ENCODE measurements around the gene IFI35. TPM values are rescaled to one million over a fixed set of nuclear protein-coding genes. Genes with fewer than 3 reads are reported as not detected.

The IFI35 gene
- total and polyA plus RNA-seq, 9 of the 15 experiments (the other 6 are each of a cell fraction or from before 2014, with no cell fraction given), result 4.4 to 13.1 (median 10.2) TPM

- TF ChIP-seq ZNF280B (CRISPR knock-in tag; IDR thresholded peaks at IDR 0.05), result no peak
- no peak for TF ChIP-seq PURB (CRISPR knock-in tag; IDR thresholded peaks at IDR 0.05; ENCODE audit: low read depth)
- TF ChIP-seq, protein P1, sequence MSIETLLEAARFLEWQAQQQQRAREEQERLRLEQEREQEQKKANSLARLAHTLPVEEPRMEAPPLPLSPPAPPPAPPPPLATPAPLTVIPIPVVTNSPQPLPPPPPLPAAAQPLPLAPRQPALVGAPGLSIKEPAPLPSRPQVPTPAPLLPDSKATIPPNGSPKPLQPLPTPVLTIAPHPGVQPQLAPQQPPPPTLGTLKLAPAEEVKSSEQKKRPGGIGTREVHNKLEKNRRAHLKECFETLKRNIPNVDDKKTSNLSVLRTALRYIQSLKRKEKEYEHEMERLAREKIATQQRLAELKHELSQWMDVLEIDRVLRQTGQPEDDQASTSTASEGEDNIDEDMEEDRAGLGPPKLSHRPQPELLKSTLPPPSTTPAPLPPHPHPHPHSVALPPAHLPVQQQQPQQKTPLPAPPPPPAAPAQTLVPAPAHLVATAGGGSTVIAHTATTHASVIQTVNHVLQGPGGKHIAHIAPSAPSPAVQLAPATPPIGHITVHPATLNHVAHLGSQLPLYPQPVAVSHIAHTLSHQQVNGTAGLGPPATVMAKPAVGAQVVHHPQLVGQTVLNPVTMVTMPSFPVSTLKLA (conservative IDR thresholded peaks at IDR 0.05), result peak in 1 of 2 experiments; percentile 61; a peak in 2 of 4 replicates
- no peak for TF ChIP-seq ZSCAN32 (CRISPR knock-in tag; IDR thresholded peaks at IDR 0.05)
- peak in 1 of 2 experiments; percentile 79; a peak in 1 of 4 replicates for TF ChIP-seq ETV6 (IDR thresholded peaks at IDR 0.05; ENCODE audit: borderline replicate concordance in 1 of 2, low read depth in 2 of 2, low read length in 1 of 2)
- TF ChIP-seq ETV6 (CRISPR knock-in tag; IDR thresholded peaks at IDR 0.05; ENCODE audit: borderline replicate concordance), result no peak
- TF ChIP-seq BRCA1 (IDR thresholded peaks at IDR 0.05), result no peak
- no peak for TF ChIP-seq BRCA1 (CRISPR knock-in tag; IDR thresholded peaks at IDR 0.05)
- TF ChIP-seq SMAD2 (IDR thresholded peaks at IDR 0.05; ENCODE audit: low read depth, low read length), result no peak
- no peak for TF ChIP-seq ZNF224 (CRISPR knock-in tag; IDR thresholded peaks at IDR 0.05)
- no peak for TF ChIP-seq HMG20B (CRISPR knock-in tag; IDR thresholded peaks at IDR 0.05)
- 0 out of 2 replicates have a peak, but pooled peaks have one; percentile 40 for TF ChIP-seq HDAC2 (IDR thresholded peaks at IDR 0.05)
- TF ChIP-seq, protein P2, sequence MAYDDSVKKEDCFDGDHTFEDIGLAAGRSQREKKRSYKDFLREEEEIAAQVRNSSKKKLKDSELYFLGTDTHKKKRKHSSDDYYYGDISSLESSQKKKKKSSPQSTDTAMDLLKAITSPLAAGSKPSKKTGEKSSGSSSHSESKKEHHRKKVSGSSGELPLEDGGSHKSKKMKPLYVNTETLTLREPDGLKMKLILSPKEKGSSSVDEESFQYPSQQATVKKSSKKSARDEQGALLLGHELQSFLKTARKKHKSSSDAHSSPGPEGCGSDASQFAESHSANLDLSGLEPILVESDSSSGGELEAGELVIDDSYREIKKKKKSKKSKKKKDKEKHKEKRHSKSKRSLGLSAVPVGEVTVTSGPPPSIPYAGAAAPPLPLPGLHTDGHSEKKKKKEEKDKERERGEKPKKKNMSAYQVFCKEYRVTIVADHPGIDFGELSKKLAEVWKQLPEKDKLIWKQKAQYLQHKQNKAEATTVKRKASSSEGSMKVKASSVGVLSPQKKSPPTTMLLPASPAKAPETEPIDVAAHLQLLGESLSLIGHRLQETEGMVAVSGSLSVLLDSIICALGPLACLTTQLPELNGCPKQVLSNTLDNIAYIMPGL (CRISPR knock-in tag; IDR thresholded peaks at IDR 0.05), result no peak
- TF ChIP-seq, protein P3, sequence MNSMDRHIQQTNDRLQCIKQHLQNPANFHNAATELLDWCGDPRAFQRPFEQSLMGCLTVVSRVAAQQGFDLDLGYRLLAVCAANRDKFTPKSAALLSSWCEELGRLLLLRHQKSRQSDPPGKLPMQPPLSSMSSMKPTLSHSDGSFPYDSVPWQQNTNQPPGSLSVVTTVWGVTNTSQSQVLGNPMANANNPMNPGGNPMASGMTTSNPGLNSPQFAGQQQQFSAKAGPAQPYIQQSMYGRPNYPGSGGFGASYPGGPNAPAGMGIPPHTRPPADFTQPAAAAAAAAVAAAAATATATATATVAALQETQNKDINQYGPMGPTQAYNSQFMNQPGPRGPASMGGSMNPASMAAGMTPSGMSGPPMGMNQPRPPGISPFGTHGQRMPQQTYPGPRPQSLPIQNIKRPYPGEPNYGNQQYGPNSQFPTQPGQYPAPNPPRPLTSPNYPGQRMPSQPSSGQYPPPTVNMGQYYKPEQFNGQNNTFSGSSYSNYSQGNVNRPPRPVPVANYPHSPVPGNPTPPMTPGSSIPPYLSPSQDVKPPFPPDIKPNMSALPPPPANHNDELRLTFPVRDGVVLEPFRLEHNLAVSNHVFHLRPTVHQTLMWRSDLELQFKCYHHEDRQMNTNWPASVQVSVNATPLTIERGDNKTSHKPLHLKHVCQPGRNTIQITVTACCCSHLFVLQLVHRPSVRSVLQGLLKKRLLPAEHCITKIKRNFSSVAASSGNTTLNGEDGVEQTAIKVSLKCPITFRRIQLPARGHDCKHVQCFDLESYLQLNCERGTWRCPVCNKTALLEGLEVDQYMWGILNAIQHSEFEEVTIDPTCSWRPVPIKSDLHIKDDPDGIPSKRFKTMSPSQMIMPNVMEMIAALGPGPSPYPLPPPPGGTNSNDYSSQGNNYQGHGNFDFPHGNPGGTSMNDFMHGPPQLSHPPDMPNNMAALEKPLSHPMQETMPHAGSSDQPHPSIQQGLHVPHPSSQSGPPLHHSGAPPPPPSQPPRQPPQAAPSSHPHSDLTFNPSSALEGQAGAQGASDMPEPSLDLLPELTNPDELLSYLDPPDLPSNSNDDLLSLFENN (IDR thresholded peaks at IDR 0.05; ENCODE audit: low read depth in 2 of 2, low read length in 2 of 2), result no peak
These were observed at the start of gene IFI35 (continued) for GRCh38 chr17:43006639-43007551.
